Middle frontal gyrus (tissue), 1 donor: ENCODE results near the gene MPST.
"Not testable (repeated sequence)": the region's sequence is repeated elsewhere in the genome, so short reads cannot be mapped to it uniquely, and the experiment has no call there.

ENCODE experiments used
- DNase-seq: peaks from one replicate; pipeline ENCODE4 v3.0.0-alpha.2; 2015; ENCODE audit warnings: low spot score; ENCODE audit errors: extremely low spot score

The MPST gene

DNA sequence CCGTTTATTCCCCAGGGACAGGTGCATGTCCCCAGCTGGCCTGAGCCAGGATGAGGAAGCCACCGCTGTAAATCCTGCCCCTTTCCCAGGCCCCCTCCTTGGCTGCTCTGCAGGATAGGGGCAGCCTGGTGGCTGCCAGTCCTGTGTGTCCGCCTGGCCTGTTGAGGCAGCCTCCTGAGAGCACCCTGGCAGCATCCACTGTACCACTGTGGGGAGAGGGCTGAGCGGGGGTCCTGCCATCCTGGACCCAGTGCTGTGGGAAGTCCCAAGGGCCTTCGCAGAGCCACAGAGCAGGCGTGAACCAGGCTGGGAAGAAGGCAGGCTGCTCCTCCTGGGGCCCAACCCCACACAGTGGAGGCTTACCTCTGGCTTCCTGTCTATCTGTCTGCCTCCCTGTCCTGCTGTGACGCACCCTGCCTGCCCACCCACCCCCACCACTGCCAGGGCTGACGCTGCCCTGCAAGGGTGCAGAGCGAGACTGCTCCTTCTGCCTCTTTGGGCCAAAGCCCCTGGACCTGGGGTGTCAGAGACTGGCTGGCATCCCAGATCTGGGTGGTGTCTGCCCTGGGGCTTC lies 40.4 kb downstream of the MPST start:
- no peak for DNase-seq

DNA sequence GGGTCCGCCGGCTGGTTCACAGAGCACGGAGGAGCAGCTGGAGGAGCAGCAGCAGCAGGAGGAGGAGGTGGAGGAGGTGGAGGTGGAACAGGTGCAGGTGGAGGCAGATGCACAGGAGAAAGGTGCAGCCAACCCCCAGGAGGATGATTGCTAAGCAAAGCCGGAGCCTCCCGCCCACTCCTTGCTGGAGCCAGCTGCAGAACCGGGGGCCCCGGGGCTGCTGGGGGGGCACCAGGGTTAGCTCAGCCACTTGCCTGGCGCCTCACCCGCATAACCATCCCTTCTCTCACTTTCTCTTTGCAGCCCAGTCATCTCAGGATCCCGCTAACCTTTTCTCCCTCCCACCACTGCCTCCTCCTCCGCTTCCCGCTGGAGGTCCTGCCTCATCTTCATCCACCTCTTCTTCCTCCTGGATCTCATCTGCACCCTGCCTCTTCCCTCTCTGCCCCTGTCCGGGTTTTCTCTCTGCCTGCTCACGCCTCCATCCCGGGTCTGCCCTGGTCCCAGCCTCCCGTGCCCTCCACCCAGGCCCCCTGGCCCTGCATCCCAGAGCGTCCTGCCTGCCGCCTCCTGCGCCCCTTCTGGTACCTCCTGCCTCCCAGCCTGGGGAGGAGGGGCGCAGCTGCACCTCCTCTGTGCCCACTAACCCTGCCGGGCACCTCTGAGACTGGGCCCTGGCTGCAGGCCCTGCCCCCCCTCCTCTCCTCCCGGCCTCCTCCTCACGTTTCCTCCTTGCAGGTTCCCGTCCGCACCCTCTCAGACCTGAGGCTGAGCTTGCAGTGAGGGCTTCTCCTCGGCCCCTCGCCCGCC lies 41.5 kb downstream of the MPST start:
- DNase-seq: no peak

DNA sequence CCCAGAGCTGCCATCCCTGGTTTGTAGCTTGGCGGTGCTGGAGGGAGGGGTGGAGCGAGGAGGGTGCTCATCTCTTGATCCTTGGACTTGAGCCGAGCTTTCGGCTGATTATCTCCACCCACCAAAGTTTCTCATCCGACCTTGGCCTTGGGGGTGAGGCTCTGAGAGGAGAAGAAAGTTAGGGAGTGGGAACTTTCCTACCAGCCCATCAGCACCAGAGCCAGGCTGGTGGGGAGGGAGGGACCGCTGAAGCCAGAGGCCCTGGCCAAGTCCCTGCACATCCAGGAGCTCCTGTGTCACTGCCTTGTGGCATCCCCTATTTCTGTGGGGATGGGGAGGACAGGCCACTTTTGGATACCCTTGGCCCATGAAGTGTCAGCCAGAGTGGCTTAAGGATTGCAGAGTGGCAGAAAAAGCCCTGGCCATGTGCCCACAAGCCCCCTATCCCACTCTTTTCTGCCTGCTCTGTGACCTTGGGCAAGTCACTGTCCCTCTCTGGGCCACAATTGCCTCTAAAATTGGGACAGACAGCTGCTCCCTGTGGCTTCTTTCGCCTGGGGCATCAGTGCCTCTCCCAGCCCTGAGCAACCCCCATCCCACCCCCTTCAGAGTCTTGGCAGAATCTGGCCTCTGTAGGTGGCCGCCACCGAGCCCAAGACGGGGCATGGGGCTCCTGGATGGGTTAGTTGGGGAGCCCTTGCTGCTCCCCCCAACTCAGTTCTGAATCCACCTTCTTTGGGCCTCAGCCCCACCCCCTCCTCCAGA lies 42.3 kb downstream of the MPST start:
- no peak for DNase-seq

DNA sequence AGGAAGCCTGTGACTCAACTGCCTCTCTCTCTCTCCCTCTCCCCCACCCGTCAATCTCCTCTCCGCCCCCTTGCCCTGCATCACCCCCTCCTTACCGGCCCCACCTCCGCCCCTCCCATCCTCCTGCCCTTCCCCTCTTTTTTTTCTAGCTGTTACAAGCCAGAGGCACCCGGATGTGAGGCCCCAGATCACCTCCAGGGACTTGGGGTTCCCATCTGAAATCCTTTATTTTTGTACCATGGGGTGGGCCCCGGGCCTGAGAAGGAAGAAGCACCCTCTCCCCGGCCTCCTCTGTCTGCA lies 42.8 kb downstream of the MPST start:
- DNase-seq: no peak

DNA sequence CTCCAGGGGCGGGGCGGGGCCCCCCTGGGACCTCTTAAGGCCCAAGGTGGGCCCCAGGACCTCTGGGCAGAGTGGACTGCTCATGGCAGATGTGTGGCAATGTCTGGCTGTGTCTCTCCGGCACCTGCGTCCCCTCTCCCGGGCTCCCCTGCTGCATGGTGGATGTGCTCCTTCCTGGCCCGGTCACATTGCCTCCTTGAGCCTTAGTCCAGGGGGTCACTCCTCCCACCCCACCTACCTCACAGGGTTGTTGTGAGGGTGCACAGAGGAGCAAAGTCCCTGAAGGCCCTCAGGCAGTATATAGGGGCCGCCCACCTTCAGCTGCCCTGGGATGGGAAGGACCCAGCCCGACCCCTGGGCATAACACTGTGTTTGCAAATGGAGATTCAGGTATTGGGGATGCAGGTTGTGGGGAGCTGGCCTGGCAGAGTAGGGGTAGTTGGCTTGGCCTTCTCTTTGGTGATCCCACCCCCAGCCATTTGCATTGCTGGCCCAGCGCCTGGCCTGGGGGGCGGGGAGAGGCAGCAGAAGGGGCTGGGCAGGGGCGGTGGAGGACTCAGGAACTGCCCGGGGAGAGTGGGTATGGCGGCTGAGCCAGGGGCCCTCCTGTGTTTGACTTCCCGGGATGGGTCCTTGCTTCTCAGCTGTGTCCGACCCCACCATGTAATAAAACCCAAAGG lies 43.3 kb downstream of the MPST start:
- DNase-seq: no peak

DNA sequence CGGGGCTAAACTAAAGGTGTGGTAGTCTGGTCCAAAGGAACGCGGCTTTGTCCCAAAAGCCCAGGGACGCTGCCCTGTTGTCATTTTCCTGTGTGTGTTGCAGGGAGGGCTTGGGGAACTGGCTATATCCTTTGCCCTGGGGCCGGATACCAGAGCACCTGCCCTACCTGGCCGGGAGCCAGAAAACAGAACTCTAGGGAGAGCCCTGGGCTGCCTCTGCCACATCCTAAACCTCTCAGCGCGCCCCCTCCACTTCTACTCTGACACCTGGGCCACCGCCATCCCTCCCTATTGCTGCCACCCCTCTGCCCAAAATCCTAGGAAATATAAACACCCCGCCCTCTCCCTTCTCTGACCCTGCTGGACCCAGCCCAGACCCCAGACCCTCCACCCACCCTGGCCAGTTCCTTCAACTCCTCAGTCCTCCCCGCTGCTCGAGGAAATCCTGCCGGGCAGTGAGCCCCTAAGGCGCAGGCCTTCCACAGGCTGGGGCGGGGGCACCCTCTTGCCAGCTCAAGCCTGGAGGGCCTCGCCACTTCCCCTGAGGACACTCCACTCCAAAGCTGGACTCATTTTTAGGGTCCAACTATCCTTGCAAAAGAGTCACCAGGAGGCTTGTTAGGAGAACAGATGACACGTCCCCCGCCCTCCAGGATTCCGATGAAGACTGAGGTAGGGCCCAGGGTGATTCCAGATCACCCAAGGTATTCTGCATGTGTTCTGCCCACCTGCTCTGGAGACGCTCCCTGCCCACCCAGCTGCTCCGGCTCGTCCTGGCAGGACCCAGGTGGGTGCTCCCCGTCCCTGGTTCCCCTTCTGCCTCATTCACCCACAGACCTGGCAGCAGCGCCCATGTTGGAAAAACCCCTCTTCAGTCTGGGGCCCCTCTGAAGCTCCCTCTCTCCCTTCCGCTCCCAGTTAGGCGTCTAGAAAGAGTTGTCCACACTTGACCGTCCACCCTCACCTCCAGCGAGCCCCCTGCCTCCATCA lies 44.2 kb downstream of the MPST start:
- no peak for DNase-seq

DNA sequence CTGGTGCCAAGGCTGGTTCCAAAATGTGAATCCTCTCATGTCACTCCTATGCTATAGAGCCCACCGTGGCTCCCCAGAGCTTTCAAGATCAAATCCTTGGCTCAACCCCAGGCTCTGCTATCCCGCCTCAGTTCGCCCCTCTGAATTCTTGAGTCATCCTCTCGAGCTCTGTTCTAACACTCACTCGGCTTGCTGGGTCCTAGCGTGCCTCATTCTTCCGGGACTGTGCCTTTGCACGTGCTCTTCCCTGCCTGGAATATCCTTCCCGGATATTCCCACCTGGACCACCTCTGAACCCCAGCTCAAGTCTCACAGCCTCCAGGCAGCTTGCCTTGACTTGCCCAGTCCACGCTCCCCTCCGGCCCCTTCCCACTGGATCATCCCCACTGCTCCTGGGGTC lies 45.0 kb downstream of the MPST start:
- DNase-seq: no peak

DNA sequence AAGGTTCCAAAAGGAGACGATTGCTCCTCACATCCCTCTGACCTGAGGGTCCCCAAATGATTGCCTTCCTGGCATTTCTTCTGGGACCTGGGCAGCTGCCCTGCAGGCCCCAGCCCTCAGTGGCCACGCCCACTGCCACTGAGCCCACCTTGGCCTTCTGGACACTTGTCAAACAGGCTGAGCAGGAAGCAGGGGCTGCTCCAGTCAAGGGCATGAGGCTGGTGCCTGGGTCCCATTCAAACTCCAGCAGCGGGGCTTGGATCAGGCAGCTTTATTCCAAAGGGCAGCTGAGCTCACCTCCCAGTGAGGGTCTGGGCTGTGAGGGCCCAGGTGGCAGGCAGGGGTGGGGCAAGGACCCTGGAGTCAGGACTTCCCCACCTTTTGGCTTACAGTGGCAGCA lies 45.6 kb downstream of the MPST start:
- DNase-seq: no peak

DNA sequence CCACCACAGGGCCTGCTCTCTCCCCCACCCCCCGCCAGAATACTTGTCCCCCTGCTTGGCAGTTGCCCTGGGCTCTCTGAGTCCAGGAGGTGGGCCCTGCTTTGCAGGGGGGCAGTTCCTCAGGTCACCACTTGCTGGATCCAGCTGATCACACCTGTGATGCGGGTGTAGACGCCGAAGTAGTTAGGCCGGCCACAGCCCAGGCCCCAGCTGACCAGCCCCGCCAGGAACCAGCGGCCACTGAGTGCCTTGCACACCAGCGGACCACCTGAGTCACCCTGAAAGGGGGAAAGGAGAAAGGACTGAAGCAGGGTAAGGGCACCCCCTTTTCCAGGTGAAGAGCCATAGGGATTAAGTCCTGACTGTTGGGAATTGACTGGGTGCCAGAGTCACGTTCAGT lies 46.4 kb downstream of the MPST start:
- no peak for DNase-seq

DNA sequence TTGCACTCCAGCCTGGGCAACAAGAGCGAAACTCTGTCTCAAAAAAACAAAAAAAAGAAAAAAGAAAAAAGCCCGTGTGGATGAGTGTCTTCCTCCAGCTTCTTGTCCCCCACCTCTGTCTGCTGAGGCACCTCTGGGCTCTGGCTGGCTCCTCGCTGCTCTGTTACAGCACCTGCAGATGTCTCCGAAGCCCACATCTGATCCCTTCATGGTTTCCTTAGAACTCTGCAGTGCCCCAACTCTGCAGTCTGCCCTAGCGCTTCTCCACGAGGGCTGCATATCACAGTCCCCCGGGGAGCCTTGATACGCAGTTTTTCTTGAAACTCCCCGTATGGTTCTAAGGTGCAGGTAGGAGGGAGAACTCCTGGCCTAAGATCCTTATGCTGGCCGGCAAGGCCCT lies 47.9 kb downstream of the MPST start:
- no peak for DNase-seq

DNA sequence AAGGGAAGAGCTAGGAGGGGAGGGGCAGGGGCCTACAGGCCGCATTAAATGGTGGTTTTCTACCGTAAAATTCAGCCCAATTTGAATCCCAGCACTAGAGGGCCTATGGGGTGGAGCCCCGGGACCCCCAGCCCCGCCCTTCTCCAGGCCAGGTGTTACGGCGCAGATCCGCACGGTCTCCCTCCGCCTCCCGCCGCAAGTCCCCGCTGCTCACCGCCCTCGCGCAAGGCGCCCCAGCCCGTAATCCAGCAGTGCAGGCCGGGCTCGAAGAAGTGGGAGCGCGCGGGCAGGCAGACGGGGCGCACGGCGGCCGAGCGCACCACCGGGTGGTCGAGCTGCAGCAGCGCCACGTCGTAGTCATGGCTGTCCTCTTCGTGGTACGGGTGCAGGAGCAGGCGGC lies 49.3 kb downstream of the MPST start:
- no peak for DNase-seq

DNA sequence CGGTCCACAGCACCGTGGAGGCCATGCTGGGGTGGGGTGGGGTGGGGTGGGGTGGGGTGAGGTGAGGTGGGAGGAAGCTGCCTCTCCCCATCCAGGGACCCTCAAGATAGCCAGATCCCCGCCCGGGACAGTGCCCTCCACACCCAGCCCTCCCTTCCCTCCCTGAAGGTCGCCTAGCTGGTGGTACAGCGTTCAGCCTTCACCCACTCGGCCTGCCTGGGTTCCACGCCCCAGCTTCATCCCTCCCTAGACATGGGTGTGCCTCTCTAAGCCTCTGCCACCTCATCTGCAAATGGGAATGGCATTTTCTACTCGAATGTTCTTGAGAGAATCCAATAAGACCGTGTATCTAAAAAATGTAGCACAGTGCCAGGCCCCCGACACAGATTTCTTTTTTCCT lies 49.8 kb downstream of the MPST start:
- no peak for DNase-seq

DNA sequence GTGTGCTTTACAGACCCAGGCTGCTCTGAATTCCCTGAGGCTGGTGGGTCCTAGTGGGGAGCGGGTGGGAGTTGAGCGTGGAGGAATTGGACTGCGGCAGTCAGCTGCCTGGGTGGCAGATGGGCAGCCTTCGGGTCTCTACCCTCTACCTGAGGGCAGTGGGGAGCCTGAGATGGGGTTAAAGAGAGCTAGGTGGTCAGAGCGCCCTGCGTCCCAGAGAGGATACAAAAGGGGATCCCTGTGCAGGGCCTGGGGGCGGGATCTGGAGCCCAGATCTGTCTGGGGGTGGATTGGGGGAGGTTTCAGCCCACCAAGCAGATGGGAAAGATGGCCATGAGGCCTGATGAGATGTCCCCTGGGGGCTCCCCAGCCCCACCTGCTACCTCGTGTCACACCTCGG lies 50.2 kb downstream of the MPST start:
- DNase-seq: no peak

DNA sequence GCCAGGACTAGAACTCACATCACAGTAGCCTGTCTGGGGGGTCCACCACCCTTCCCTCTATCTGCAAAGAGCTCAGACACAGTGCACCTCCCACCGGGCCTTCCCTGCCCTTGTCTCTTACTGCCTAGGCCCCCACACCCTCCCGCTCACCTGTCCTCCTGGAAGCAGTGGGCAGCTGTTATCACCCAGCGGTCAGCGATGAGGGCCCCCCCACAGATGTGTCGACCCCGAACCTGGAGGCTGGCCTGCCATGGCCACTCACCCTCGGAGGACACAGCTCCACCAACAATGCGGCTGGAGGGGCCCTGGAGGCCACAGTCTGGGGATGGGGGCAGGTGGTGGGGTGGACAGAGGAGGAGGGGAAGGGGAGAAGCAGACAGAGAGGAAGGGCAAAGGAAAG lies 50.8 kb downstream of the MPST start:
- DNase-seq: no peak

DNA sequence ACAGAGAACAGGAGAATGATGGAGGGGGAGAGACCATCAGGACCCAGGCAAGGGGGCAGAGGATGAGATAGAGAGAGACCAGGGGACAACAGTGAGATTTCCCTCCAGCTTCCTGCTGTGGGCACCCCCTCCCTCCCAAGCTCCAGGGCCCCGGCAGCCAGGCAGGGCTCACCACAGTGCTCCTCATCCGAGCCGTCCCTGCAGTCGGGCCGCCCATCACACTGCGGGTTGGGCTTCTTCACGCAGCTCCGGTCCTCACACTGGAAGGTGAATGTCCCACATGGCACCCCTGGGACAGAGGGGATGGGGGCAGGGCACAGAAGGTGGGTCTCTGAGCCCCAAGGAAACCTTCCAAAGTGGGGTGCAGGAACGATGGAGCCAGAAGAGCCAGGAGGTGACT lies 51.2 kb downstream of the MPST start:
- DNase-seq: no peak

DNA sequence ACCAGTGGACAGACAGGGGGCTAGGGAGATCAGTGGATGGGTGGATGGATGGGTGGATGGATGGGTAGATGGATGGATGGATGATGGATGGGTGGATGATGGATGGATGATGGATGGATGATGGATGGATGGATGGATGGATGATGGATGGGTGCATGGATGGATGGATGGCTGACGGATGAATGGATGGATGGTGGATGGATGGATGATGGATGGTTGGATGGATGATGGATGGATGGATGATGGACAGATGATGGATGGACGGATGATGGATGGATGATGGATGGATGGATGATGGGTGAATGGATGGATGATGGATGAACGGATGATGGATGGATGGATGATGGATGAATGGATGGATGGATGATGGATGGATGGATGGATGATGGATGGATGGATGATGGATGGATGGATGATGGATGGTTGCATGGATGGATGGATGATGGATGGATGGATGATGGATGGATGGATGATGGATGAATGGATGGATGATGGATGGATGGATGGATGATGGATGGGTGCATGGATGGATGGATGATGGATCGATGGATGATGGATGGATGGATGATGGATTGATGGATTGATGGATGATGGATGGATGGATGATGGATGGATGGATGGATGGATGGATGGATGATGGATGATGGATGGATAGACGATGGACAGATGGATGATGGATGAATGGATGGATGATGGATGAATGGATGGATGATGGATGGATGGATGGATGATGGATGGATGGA lies 52.5 kb downstream of the MPST start:
- DNase-seq: not testable (repeated sequence)

DNA sequence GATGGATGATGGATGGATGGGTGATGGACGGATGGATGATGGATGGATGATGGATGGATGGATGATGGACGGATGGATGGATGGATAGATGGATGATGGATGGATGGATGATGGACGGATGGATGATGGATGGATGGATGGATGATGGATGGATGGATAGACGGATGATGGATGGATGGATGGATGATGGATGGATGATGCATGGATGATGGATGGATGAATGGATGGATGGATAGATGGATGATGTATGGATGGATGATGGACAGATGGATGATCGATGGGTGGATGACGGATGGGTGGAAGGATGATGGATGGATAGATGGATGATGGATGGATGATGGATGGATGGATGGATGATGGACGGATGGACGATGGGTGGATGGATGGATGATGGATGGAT lies 53.1 kb downstream of the MPST start:
- DNase-seq: no peak

DNA sequence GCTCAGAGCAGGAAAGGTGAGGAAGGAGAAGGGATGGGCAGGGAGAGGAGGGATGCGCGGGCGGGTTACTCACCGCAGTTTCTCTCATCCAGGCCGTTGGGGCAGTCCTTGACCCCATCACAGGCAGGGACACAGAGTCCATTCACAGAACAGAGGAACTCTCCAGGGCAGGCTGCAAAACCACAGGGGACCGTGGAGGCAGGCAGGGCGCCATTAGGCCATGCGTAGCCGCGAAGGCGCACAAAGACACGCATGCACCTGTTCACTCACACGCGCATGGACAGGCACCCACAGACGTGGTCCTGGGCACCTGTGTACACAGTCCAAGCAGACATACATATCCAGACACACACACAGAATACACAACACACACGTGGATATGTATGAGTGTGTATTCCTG lies 55.0 kb downstream of the MPST start:
- DNase-seq: no peak

DNA sequence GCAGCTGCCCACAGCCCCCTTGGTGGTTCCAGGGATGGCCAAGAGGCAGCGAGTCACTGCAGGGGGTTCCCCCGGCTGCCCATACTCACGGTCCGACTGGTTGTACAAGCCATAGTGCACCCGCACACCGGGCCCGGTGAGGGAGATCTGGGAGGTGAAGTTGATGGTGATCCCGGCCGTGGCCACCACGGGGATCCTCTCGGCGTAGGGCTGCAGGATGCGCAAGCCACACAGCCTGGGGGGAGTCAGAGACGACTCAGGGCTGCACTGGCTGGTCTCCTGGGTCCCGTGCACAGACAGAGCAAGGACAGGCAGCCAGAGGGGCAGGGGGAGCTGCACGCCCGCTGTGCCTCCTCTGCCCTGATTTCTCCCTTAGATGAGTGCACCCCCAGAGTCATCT lies 55.5 kb downstream of the MPST start:
- DNase-seq: no peak

DNA sequence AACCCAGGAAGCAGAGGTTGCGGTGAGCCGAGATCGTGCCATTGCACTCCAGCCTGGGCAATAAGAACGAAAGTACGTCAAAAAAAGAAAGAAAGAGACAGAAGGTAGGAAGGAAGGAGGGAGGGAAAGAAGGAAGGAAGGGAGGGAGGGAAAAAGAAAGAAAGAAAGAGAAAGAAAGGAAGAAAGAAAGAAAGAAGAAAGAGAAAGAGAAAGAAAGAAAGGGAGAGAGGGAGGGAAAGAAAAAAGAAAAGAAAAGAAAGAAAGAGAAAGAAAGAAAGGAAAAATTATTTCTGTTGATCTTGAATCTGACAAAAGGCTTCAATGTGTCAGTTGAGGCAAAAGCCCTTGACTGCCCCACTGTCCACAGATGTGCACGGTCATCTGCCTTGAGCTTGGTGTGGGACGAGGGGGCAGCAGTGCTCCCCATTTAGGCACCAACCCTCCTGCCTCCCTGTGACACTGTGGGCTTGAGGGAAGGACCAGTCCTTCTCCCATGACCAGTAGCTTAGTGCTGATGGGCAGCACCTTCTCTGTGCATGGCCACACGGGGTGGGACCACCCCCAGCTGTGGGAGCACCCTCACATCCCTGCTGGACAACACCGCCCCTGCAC lies 56.4 kb downstream of the MPST start:
- no peak for DNase-seq
